ENCODE measurements around the gene CTU1.

CTU1 gene

GRCh38 chr19:51131780-51132680 lies 23.8 kb upstream of the CTU1 start:
- no peak for DNase-seq (ENCODE audit: low spot score)

GRCh38 chr19:51129716-51130115 lies 21.5 kb upstream of the CTU1 start:
- no peak for DNase-seq (ENCODE audit: low spot score)

- DNase-seq (ENCODE audit: low spot score), result no peak
Measured at GRCh38 chr19:51128227-51128626, 20.0 kb upstream of the CTU1 start.

GRCh38 chr19:51127755-51128154 lies 19.5 kb upstream of the CTU1 start:
- DNase-seq (ENCODE audit: low spot score), result no peak

GRCh38 chr19:51127032-51127431 lies 18.8 kb upstream of the CTU1 start:
- DNase-seq (ENCODE audit: low spot score), result no peak

- no peak for DNase-seq (ENCODE audit: low spot score)
Measured at GRCh38 chr19:51125421-51126075, 17.3 kb upstream of the CTU1 start.

GRCh38 chr19:51124729-51125128 lies 16.5 kb upstream of the CTU1 start, which contains the start of gene SIGLEC9:
Gene SIGLEC9, plus strand, starts transcription at chr19:51124906. Its CDS starts 69 bp downstream, at chr19:51124975.
- no peak for DNase-seq (ENCODE audit: low spot score)

- no peak for DNase-seq (ENCODE audit: low spot score)
Measured at GRCh38 chr19:51124216-51124615, 16.0 kb upstream of the CTU1 start.

- DNase-seq (ENCODE audit: low spot score), result no peak
Measured at GRCh38 chr19:51123802-51124201, 15.6 kb upstream of the CTU1 start.

- DNase-seq (ENCODE audit: low spot score), result no peak
Measured at GRCh38 chr19:51123381-51123800, 15.2 kb upstream of the CTU1 start.

- DNase-seq (ENCODE audit: low spot score), result no peak
Measured at GRCh38 chr19:51122112-51122981, 14.1 kb upstream of the CTU1 start.

GRCh38 chr19:51121257-51121656 lies 13.0 kb upstream of the CTU1 start:
- DNase-seq (ENCODE audit: low spot score), result no peak

- no peak for DNase-seq (ENCODE audit: low spot score)
Measured at GRCh38 chr19:51120160-51120559, 12.0 kb upstream of the CTU1 start.

GRCh38 chr19:51119611-51120010 lies 11.4 kb upstream of the CTU1 start:
- no peak for DNase-seq (ENCODE audit: low spot score)

GRCh38 chr19:51119101-51119500 lies 10.9 kb upstream of the CTU1 start:
- no peak for DNase-seq (ENCODE audit: low spot score)

GRCh38 chr19:51116736-51117286 lies 8.6 kb upstream of the CTU1 start:
- no peak for DNase-seq (ENCODE audit: low spot score)

- DNase-seq (ENCODE audit: low spot score), result no peak
Measured at GRCh38 chr19:51114087-51114729, 6.0 kb upstream of the CTU1 start.

GRCh38 chr19:51111606-51112005 lies 3.4 kb upstream of the CTU1 start:
- DNase-seq (ENCODE audit: low spot score), result no peak

- no peak for DNase-seq (ENCODE audit: low spot score)
Measured at GRCh38 chr19:51110666-51110971, 2.4 kb upstream of the CTU1 start.

- no peak for DNase-seq (ENCODE audit: low spot score)
Measured at GRCh38 chr19:51108805-51109146, 567 bp upstream of the CTU1 start.

- no peak for DNase-seq (ENCODE audit: low spot score)
Measured at GRCh38 chr19:51107406-51108065, 673 bp downstream of the CTU1 start.

Measured in AG20443 (cell line).